GM12878 (cell line): Measurements from ENCODE around the gene IL34. TPM values are rescaled to one million over a fixed set of nuclear protein-coding genes. Genes with fewer than 3 reads are reported as not detected.

Experiments
- ATAC-seq: fragments of 200-7000 bp; cut with Tn5 transposase; 3 replicates; pipeline ENCODE4 v1.9.1; 2020; ENCODE audit warnings: mild to moderate bottlenecking, moderate library complexity
- BruUV-seq: library from RNA; stranded (reverse); fragments of 400-500 nt; replicated peaks from 2 replicates; lab custom pipeline; 2021; lab: Mats Ljungman, UMichigan
- CTCF ChIA-PET: fragments of 300-600 bp; sonication (Branson Sonifier 250); formaldehyde crosslinking; extraction: SDS; loops from one replicate; lab custom pipeline; 2021; ENCODE audit warnings: inconsistent platforms; lab: Yijun Ruan, JAX
- POLR2A ChIA-PET: fragments of 350-600 bp; formaldehyde crosslinking; extraction: SDS; loops from one replicate; lab custom pipeline; 2021; ENCODE audit warnings: inconsistent platforms; lab: Charles Lee
- RAD21 ChIA-PET: fragments of 300-600 bp; sonication (Branson Sonifier 250); formaldehyde crosslinking; loops from one replicate; lab custom pipeline; 2023; ENCODE audit warnings: antibody characterized with exemption; ENCODE audit not compliant: unreplicated experiment; lab: Charles Lee
- SMC1A ChIA-PET: fragments of 300-600 bp; sonication (Branson Sonifier 250); formaldehyde crosslinking; loops from one replicate; lab custom pipeline; 2023; ENCODE audit not compliant: unreplicated experiment, uncharacterized antibody; lab: Charles Lee
- DNase-seq: peaks from one replicate; pipeline ENCODE4 v3.0.0-alpha.2; 2011; ENCODE audit warnings: low read depth, low spot score
- FAIRE-seq: peaks from 3 replicates; lab custom pipeline; 2011; peaks lifted over from hg19 to GRCh38; lab: Jason Lieb, UNC
- H2AFZ ChIP-seq: 2 replicates; pipeline ENCODE4 v1.6.0; 2011; ENCODE audit warnings: low read depth, low read length, control low read depth; ENCODE audit not compliant: control insufficient read depth
- H3K27ac ChIP-seq: 2 replicates; pipeline ENCODE4 v1.5.1; 2011; ENCODE audit warnings: control low read depth; ENCODE audit not compliant: control insufficient read depth, insufficient read depth
- H3K27me3 ChIP-seq, 2 experiments: replicated peaks in 1 of 2; 2 replicates each; pipeline versions ENCODE4 v1.6.0 to v1.6.1; 2011; ENCODE audit warnings: low read length in 1 of 2; ENCODE audit not compliant: control insufficient read depth in 2 of 2, insufficient read depth in 2 of 2
- H3K36me3 ChIP-seq, 2 experiments: 2 replicates each; pipeline ENCODE4 v1.5.1; 2011; ENCODE audit warnings: low read length in 1 of 2; ENCODE audit not compliant: control insufficient read depth in 2 of 2, insufficient read depth in 2 of 2
- H3K4me1 ChIP-seq: 2 replicates; pipeline ENCODE4 v1.6.1; 2011; ENCODE audit warnings: mild to moderate bottlenecking, low read length, moderate library complexity, mixed read lengths; ENCODE audit not compliant: control insufficient read depth, insufficient read depth
- H3K4me2 ChIP-seq: 2 replicates; pipeline ENCODE4 v1.6.0; 2011; ENCODE audit warnings: control low read depth; ENCODE audit not compliant: control insufficient read depth, insufficient read depth
- H3K4me3 ChIP-seq: fragments of 200-600 bp; sonication (generic); 2 replicates; pipeline ENCODE4 v1.5.1; 2016
- H3K79me2 ChIP-seq: 2 replicates; pipeline ENCODE4 v1.6.0; 2011; ENCODE audit warnings: low read length; ENCODE audit not compliant: control insufficient read depth, insufficient read depth
- H3K9ac ChIP-seq: 2 replicates; pipeline ENCODE4 v1.8.0; 2011; ENCODE audit warnings: low read length, control low read depth, mixed read lengths; ENCODE audit not compliant: control insufficient read depth, insufficient read depth
- H3K9me3 ChIP-seq: replicated peaks from 3 replicates; pipeline ENCODE4 v1.5.1; 2011; ENCODE audit warnings: mild to moderate bottlenecking, low read length; ENCODE audit not compliant: control insufficient read depth, insufficient read depth
- H4K20me1 ChIP-seq: 2 replicates; pipeline ENCODE4 v1.6.0; 2011; ENCODE audit not compliant: control insufficient read depth, insufficient read depth
- CREB1 ChIP-seq: IDR thresholded peaks from 2 replicates; pipeline ENCODE4 v1.6.1; 2012; ENCODE audit warnings: low read depth, mild to moderate bottlenecking, inconsistent platforms
- EGR1 ChIP-seq, 2 experiments: IDR thresholded peaks; 1 replicate in 1 of 2; 2 replicates in 1 of 2; pipeline ENCODE4 v1.6.1; 2011 to 2012; ENCODE audit warnings: low read depth in 2 of 2, low read length in 2 of 2, borderline replicate concordance in 1 of 2, mild to moderate bottlenecking in 1 of 2, moderate library complexity in 1 of 2
- EP300 ChIP-seq, 2 experiments: fragments of 150-350 bp in 1 of 2; IDR thresholded peaks; 2 replicates each; pipeline ENCODE4 v1.6.1; 2011 to 2012; ENCODE audit warnings: low read depth in 2 of 2, low read length in 2 of 2, borderline replicate concordance in 1 of 2, improper control_type of control experiment in 1 of 2, inconsistent platforms in 1 of 2; ENCODE audit not compliant: control insufficient read depth in 1 of 2
- EZH2 ChIP-seq: IDR thresholded peaks from 2 replicates; pipeline ENCODE4 v1.6.1; 2012; ENCODE audit warnings: low read depth, mild to moderate bottlenecking, control low read depth, inconsistent platforms, low read length, borderline replicate concordance; ENCODE audit not compliant: control insufficient read depth
- FOXK2 ChIP-seq: fragments of 450-650 bp; IDR thresholded peaks from 2 replicates; pipeline ENCODE4 v1.6.1; 2017; ENCODE audit warnings: mild to moderate bottlenecking, moderate library complexity
- GABPA ChIP-seq: IDR thresholded peaks from 2 replicates; pipeline ENCODE4 v1.6.1; 2014; ENCODE audit warnings: antibody characterized with exemption, low read depth, mild to moderate bottlenecking, inconsistent platforms
- HDAC6 ChIP-seq: fragments of 200-600 bp; sonication (generic); IDR thresholded peaks from one replicate; pipeline ENCODE4 v1.8.0; 2017; ENCODE audit warnings: antibody characterized with exemption; ENCODE audit not compliant: unreplicated experiment
- MYC ChIP-seq: IDR thresholded peaks from 2 replicates; pipeline ENCODE4 v1.6.1; 2011; ENCODE audit warnings: mild to moderate bottlenecking, low read length, moderate library complexity, inconsistent platforms; ENCODE audit not compliant: insufficient read depth, insufficient replicate concordance, insufficient read length, severe bottlenecking
- NFXL1 ChIP-seq: fragments of 450-650 bp; IDR thresholded peaks from 2 replicates; pipeline ENCODE4 v1.6.1; 2017; ENCODE audit warnings: antibody characterized with exemption, mild to moderate bottlenecking, borderline replicate concordance
- POLR2A ChIP-seq: IDR thresholded peaks from 2 replicates; pipeline ENCODE4 v1.6.1; 2011; ENCODE audit warnings: low read depth, mild to moderate bottlenecking, low read length
- POLR2AphosphoS5 ChIP-seq: IDR thresholded peaks from 2 replicates; pipeline ENCODE4 v1.6.1; 2011; ENCODE audit warnings: mild to moderate bottlenecking, low read length, inconsistent platforms
- RB1 ChIP-seq: fragments of 450-650 bp; formaldehyde crosslinking; IDR thresholded peaks from 2 replicates; pipeline ENCODE4 v1.6.1; 2017; ENCODE audit warnings: mild to moderate bottlenecking, borderline replicate concordance
- TCF3 ChIP-seq: IDR thresholded peaks from 2 replicates; pipeline ENCODE4 v1.6.1; 2012; ENCODE audit warnings: low read depth, mild to moderate bottlenecking, low read length, borderline replicate concordance; ENCODE audit not compliant: insufficient read depth
- TCF7 ChIP-seq: IDR thresholded peaks from 2 replicates; pipeline ENCODE4 v1.6.1; 2014; ENCODE audit warnings: antibody characterized with exemption, borderline replicate concordance
- ZZZ3 ChIP-seq: IDR thresholded peaks from 2 replicates; pipeline ENCODE4 v1.6.1; 2011; ENCODE audit warnings: low read depth; ENCODE audit not compliant: control insufficient read depth, insufficient read length
- WGBS: methylation state at CpG from one replicate; pipeline ENCODE4 v1.1.6; 2016; ENCODE audit warnings: low lambda C conversion rate; ENCODE audit not compliant: insufficient replicate concordance, insufficient coverage; ENCODE audit errors: missing lambda C conversion rate; 5-methylcytosine and 5-hydroxymethylcytosine counted together
- in situ Hi-C: fragments of 300-500 bp; cut with MboI; formaldehyde crosslinking; loops from 9 replicates; pipeline ENCODE4 v1.14.3; 2018; ENCODE audit warnings: mixed read lengths
- intact Hi-C: fragments of 100-400 bp; cut with micrococcal nuclease; formaldehyde crosslinking; loops from one replicate; pipeline ENCODE4 v1.14.2; 2022; ENCODE audit not compliant: unreplicated experiment
- polyA plus RNA-seq, 11 experiments: library from polyadenylated mRNA; depleted of rRNA in 4 of 11; unstranded in 6 of 11; stranded (reverse) in 5 of 11; fragments of >200 nt; fragmentation: Nextera tagmentation in 4 of 11; fragmentation: Illumina TruSeq in 1 of 11; extraction: Ambion mirVana in 4 of 11; extraction: Trizol in 1 of 11; gene quantifications; 1 replicate in 1 of 11; 2 replicates in 10 of 11; pipeline versions ENCODE4 v1.2.1 to v1.2.3, GENCODE V29; 2011 to 2016; ENCODE audit warnings: inconsistent platforms in 2 of 11, missing spikeins in 2 of 11, low read depth in 1 of 11
- total RNA-seq, 4 experiments: library from RNA; depleted of rRNA in 3 of 4; stranded (reverse); fragments of >200 nt in 3 of 4; fragmentation: Illumina TruSeq in 1 of 4; extraction: Trizol in 1 of 4; gene quantifications; 2 replicates each; pipeline versions ENCODE4 v1.2.1 to v1.2.3, GENCODE V29; 2013 to 2021
- TF ChIP-seq, protein P1 (sequence below): IDR thresholded peaks from 2 replicates; pipeline ENCODE4 v1.6.1; 2012; ENCODE audit warnings: low read depth, low read length, improper control_type of control experiment
- TF ChIP-seq, protein P2 (sequence below): fragments of 450-650 bp; formaldehyde crosslinking; IDR thresholded peaks from 2 replicates; pipeline ENCODE4 v1.5.0; 2022; ENCODE audit warnings: mild to moderate bottlenecking, missing genetic modification characterization
- TF ChIP-seq, protein P3 (sequence below): fragments of 150-350 bp; IDR thresholded peaks from 2 replicates; pipeline ENCODE4 v1.6.1; 2014; ENCODE audit warnings: mild to moderate bottlenecking, low read depth, low read length

Gene IL34
- total and polyA plus RNA-seq, 10 of the 15 experiments (the other 5 are each of a cell fraction or from before 2014, with no cell fraction given), result 0.27 to 0.40 TPM; not detected in 8

DNA sequence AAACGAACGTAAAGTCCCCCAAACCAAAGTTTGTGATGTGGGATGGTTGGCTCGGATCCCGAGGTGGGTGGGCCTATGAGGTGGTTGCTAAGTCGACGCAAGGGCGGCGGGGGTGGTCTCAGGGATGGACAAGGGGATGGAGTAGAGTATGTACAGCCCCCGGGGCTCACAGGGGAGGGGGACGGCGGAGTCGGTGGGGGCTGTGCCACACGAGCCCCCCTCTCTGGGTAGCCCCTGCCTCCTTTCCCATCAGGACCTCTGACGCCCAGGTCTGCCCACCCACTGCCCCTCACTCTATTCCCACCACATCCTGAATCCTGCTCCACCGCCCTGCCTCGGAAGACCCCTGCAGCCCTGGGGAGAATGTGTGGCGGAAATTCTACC, 15.2 kb downstream of the IL34 start:
- intact Hi-C loops (no loop called here), in situ Hi-C loops (no loop called here)
- WGBS, result 41% methylated on average over 11 of the region's 17 CpGs
- Histone ChIP-seq H3K27me3 (no peaks in the 10 kb centered on the region), H3K36me3 (no peaks in the 10 kb centered on the region), H3K4me2 (no peak overlapping the region), H2AFZ (no peak overlapping the region), H3K9ac (no peak overlapping the region), H3K79me2 (no peaks in the 10 kb centered on the region), H3K4me1 (no peaks in the 10 kb centered on the region), H4K20me1 (no peaks in the 10 kb centered on the region), H3K27ac (no peak overlapping the region), H3K4me3 (no peak overlapping the region), H3K9me3 (no peaks in the 10 kb centered on the region)
- DNase-seq (no peak), ATAC-seq (no peak), FAIRE-seq (no peak)
- RAD21 ChIA-PET, result no interaction called here
- SMC1A ChIA-PET, result no interaction called here
- POLR2A ChIA-PET, result no interaction called here
- CTCF ChIA-PET, result interaction anchor here (1.0 to 1.2 kb wide), 2 partner anchors 8 to 110 kb away, joined by 3 to 4 read pairs; no protein-coding TSS in a partner anchor
- no TSS peak for BruUV-seq
- TF ChIP-seq ZZZ3 (no peak), EGR1 (IDR thresholded peaks at IDR 0.05; ENCODE audit: borderline replicate concordance in 1 of 2, low read depth in 2 of 2, low read length in 2 of 2) (no peak), NFXL1 (no peak), EZH2 (no peak), TCF3 (no peak), RB1 (no peak), MYC (no peak), CREB1 (no peak), EP300 (IDR thresholded peaks at IDR 0.05; ENCODE audit: borderline replicate concordance in 1 of 2, control insufficient read depth in 1 of 2, low read depth in 2 of 2, low read length in 2 of 2) (no peak), FOXK2 (no peak), TCF7 (no peak), GABPA (no peak), POLR2AphosphoS5 (no peak), POLR2A (no peak), HDAC6 (no peak)
- TF ChIP-seq, protein P1, sequence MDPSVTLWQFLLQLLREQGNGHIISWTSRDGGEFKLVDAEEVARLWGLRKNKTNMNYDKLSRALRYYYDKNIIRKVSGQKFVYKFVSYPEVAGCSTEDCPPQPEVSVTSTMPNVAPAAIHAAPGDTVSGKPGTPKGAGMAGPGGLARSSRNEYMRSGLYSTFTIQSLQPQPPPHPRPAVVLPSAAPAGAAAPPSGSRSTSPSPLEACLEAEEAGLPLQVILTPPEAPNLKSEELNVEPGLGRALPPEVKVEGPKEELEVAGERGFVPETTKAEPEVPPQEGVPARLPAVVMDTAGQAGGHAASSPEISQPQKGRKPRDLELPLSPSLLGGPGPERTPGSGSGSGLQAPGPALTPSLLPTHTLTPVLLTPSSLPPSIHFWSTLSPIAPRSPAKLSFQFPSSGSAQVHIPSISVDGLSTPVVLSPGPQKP, result no peak
- TF ChIP-seq, protein P2, sequence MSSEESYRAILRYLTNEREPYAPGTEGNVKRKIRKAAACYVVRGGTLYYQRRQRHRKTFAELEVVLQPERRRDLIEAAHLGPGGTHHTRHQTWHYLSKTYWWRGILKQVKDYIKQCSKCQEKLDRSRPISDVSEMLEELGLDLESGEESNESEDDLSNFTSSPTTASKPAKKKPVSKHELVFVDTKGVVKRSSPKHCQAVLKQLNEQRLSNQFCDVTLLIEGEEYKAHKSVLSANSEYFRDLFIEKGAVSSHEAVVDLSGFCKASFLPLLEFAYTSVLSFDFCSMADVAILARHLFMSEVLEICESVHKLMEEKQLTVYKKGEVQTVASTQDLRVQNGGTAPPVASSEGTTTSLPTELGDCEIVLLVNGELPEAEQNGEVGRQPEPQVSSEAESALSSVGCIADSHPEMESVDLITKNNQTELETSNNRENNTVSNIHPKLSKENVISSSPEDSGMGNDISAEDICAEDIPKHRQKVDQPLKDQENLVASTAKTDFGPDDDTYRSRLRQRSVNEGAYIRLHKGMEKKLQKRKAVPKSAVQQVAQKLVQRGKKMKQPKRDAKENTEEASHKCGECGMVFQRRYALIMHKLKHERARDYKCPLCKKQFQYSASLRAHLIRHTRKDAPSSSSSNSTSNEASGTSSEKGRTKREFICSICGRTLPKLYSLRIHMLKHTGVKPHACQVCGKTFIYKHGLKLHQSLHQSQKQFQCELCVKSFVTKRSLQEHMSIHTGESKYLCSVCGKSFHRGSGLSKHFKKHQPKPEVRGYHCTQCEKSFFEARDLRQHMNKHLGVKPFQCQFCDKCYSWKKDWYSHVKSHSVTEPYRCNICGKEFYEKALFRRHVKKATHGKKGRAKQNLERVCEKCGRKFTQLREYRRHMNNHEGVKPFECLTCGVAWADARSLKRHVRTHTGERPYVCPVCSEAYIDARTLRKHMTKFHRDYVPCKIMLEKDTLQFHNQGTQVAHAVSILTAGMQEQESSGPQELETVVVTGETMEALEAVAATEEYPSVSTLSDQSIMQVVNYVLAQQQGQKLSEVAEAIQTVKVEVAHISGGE (CRISPR knock-in tag), result no peak
- TF ChIP-seq, protein P3, sequence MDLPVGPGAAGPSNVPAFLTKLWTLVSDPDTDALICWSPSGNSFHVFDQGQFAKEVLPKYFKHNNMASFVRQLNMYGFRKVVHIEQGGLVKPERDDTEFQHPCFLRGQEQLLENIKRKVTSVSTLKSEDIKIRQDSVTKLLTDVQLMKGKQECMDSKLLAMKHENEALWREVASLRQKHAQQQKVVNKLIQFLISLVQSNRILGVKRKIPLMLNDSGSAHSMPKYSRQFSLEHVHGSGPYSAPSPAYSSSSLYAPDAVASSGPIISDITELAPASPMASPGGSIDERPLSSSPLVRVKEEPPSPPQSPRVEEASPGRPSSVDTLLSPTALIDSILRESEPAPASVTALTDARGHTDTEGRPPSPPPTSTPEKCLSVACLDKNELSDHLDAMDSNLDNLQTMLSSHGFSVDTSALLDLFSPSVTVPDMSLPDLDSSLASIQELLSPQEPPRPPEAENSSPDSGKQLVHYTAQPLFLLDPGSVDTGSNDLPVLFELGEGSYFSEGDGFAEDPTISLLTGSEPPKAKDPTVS, result no peak
